ENCODE measurements around the gene HS6ST3.

- TF ChIP-seq EZH2 (IDR thresholded peaks at IDR 0.05; ENCODE audit: insufficient read depth, poor library complexity, severe bottlenecking) (no peak), EZH2phosphoT487 (IDR thresholded peaks at IDR 0.05; ENCODE audit: insufficient read depth, low read depth) (no peak)
Observed at GRCh38 chr13:96238861-96239260, 149.0 kb downstream of the HS6ST3 start.

Data from GM23248 (cell line).